GM19035 (cell line): Measurements from ENCODE around the gene MUC3A.
"Not testable (repeated sequence)": the region's sequence is repeated elsewhere in the genome, so short reads cannot be mapped to it uniquely, and the experiment has no call there.

Source experiments
- ATAC-seq: cut with Tn5 transposase; IDR thresholded peaks from one replicate; pipeline ENCODE4 v1.9.1; 2021; ENCODE audit not compliant: unreplicated experiment

MUC3A gene

GRCh38 chr7:100949227-100949932, at the start of gene MUC3A:
MUC3A (plus strand) TSS chr7:100949534; CDS start chr7:100949625, 91 bp downstream.
- no peak for ATAC-seq

DNA sequence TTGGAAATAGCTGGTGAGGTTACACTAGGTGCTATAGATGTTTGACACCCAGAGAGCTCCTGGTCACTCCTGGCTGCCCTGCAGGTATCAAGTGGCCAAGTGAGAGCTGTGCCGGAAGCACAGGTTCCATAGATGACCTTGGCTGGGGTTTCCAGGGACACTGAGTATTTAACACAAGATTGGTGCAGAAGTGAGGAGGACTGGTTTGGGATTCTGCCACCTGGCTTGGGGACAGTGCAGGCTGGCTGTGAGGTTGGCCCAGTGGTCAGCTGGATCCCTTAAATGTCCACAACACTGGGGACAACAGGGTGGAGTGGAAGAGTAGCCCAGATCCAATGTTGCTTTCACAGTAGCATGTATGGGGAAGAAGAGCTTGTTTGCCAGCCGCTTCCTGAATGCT, 48.4 kb upstream of the MUC3A start:
- no peak for ATAC-seq

DNA sequence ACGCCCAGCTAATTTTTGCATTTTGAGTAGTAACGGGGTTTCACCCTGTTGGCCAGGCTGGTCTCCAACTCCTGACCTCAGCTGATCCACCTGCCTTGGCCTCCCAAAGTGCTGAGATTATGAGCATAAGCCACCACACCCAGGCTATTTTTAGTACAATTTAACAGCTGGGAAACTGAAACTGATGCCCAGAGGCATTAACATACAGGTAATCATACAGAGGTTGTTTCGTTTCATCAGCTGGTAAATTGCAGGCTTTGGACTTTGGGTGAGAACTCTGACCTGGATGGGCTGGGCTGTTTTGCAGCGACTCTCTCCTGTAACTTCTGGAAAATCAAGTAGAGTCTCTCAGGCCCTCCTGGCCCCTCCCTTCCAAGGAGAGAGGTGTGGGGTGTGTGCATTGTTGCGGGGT, 47.4 kb upstream of the MUC3A start:
- no peak for ATAC-seq

- ATAC-seq: no peak
Measured at GRCh38 chr7:100902638-100903037, 46.7 kb upstream of the MUC3A start.

DNA sequence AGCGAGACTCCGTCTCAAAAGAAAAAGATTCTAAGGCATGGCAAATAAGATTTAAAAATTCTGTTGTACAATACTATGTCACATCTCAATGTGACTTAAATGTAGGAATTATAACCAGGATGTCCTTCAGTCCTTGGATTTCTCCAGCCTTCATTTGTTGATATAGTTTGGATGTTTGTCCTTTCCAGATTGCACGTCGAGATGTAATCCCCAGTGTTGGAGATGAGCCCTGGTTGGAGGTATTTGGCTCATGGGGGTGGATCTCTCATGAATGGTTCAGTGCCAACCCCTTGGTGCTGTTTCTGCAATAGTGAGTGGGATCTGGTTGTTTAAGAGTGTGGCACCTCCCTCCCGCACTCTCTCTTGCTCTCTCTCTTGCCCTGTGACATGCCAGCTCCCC, 40.8 kb upstream of the MUC3A start:
- ATAC-seq: no peak

DNA sequence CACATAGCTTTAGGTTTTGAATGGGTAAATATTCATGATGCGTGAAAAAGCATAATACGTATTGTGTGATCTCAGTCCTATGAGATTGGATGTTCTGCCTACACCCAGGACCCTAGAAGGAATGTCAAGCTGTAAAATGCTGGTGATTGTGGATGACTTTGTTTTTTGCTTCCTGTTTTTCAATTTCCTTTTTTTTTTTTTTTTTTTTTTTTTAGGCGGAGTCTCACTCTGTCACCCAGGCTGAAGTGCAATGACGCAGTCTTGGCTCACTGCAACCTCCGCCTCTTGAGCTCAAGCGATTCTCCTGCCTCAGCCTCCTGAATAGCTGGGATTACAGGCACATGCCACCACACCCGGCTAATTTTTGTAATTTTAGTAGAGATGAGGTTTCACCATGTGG, 38.9 kb upstream of the MUC3A start:
- not testable (repeated sequence) for ATAC-seq

GRCh38 chr7:100911484-100911883, 37.9 kb upstream of the MUC3A start:
- ATAC-seq: no peak

- no peak for ATAC-seq
Measured at GRCh38 chr7:100914208-100914878, 35.0 kb upstream of the MUC3A start.

GRCh38 chr7:100914879-100915447, 34.4 kb upstream of the MUC3A start:
- no peak for ATAC-seq

GRCh38 chr7:100919335-100919734, 30.0 kb upstream of the MUC3A start:
- not testable (repeated sequence) for ATAC-seq

DNA sequence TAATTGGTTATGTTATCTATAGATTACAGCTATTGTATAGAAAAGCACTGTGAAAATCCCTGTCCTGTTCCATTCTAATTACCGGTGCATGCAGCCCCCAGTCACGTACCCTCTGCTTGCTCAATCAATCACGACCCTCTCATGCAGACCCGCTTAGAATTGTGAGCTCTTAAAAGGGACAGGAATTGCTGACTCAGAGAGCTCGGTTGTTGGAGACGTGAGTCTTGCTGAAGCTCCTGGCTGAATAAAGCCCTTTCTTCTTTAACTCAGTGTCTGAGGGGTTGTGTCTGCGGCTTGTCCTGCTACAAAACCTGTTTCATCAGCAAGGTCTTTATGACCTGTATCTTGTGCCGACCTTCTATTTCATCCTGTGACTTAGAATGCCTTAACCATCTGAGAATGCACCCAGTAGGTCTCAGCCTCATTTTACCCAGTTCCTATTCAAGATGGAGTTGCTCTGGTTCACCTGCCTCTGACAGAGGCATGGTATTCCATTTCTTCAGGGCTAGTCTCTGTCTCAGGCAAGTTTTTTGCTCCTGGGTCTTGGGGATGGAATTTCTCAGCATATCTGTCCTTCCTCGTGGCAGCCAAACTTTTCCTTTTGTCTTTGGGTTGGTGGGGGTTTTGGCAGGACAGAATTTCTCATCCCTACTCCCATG, 29.4 kb upstream of the MUC3A start:
- ATAC-seq: not testable (repeated sequence)

GRCh38 chr7:100921039-100921438, 28.3 kb upstream of the MUC3A start:
- ATAC-seq: no peak

GRCh38 chr7:100923616-100924015, 25.7 kb upstream of the MUC3A start:
- not testable (repeated sequence) for ATAC-seq

DNA sequence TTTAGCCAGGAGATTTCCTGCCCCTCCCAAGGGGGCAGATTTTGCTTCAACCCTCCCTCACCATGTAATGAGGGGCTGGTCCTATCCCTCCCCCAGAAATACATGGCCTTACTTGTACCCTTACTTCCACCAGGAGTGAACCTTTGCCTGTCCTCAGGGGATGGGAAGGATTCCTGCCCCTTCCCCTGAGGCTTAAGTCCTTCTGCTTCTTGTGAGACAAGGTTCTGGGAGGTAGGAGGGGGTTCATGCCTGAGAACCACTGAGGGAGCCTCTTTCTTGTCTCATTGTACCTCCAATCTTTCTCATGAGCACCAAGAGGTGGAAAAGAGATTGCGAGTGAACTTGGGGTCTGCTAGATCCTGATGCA, 19.5 kb upstream of the MUC3A start:
- no peak for ATAC-seq

- no peak for ATAC-seq
Measured at GRCh38 chr7:100933734-100934133, 15.6 kb upstream of the MUC3A start.

DNA sequence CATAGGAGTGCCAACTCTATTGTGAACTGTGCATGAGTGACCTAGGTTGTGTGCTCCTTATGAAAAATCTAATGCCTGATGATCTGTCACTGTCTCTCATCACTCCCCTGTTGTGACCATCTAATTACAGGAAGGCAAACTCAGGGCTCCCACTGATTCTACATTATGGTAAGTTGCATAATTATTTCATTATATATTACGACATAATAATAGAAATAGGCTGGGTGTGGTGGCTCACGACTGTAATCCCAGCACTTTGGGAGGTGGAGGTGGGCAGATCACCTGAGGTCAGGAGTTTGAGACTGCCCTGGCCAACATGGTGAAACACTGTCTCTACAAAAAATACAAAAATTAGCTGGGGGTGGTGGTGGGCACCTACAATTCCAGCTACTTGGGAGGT, 14.0 kb upstream of the MUC3A start:
- ATAC-seq: not testable (repeated sequence)

- ATAC-seq: not testable (repeated sequence)
Measured at GRCh38 chr7:100936167-100936566, 13.2 kb upstream of the MUC3A start.

GRCh38 chr7:100942045-100942774, 7.1 kb upstream of the MUC3A start:
- no peak for ATAC-seq

GRCh38 chr7:100943693-100944092, 5.6 kb upstream of the MUC3A start:
- no peak for ATAC-seq

GRCh38 chr7:100944138-100944537, 5.2 kb upstream of the MUC3A start:
- ATAC-seq: no peak

GRCh38 chr7:100946111-100946510, 3.2 kb upstream of the MUC3A start:
- no peak for ATAC-seq
